Measurements from ENCODE around the gene CDT1.
A peak's percentile ranks its signal among the peaks of the same experiment; 100 is the strongest.

CDT1 gene

DNA sequence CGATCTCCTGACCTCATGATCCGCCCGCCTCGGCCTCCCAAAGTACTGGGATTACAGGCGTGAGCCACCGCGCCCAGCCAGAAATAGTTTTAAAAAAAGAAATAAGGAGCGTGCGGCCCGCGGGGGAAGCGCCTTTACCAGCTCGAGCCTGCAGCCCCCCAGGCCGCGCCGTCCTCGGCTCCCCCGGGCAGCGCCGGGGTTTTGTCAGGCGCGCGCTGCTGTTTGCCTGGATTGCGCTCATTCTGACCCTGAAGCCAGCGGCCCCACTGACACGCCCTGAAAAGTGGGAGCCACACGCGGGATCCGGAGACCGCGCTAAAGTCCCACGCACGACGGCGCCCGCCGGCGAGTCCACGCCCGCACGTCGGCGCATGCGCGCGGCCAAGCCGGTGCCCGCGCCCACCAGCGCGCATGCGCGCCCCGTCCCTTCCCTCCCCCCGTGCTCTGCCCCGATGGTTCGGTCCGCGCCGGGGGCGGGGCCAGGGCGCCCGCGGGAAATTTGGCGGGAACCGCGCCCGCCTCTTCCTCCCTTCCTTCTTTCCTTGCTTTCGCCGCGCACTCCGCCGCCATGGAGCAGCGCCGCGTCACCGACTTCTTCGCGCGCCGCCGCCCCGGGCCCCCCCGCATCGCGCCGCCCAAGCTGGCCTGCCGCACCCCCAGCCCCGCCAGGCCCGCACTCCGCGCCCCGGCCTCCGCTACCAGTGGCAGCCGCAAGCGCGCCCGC, at the start of gene CDT1:
Gene CDT1 (plus strand): TSS at position 526 of the 724 bp plus-strand sequence. CDS start 43 bp downstream, at position 569.
- peak within 1 kb of the TSS; percentile 66 for H3K4me3 ChIP-seq (ENCODE audit: low read depth, low read length)

- no peak overlapping the region for H3K4me3 ChIP-seq (ENCODE audit: low read depth, low read length)
Measured at GRCh38 chr16:88754109-88754911, 49.3 kb upstream of the CDT1 start.

GRCh38 chr16:88754912-88755744, 48.5 kb upstream of the CDT1 start:
- H3K4me3 ChIP-seq (ENCODE audit: low read depth, low read length): no peak overlapping the region

DNA sequence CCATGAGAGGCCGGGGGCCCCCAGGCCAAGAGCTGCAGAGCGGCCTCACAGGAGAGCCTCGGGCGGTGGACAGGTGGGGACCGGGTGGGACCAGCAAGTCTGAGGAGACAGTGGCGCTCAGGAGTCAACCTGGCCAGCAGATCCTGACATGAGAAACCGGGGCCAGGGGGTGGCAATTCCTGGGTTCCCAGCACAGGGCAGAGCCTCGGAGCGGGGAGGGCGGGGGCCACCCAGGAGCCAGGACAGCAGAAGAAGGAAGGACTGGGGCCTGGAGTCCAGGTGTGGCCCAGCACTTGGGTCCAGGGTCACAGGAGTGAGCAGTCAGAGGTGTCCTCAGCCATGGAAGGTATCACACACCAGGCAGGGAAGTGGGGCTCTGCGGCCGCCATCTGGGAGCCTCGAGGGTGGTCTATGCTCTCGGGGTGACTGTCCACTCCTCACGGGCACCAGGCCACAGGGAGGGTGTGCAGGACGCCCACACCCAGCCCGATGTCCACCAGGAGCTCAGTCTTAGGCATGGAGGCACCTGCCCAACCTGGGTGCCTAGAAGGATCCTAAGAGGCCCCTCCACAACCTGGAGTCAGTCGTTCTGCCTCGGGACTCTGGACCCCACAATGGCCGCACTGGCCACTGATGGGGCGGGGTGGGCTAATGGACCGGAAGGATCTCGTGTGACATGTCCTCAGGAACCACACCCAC, 47.7 kb upstream of the CDT1 start:
- no peak overlapping the region for H3K4me3 ChIP-seq (ENCODE audit: low read depth, low read length)

DNA sequence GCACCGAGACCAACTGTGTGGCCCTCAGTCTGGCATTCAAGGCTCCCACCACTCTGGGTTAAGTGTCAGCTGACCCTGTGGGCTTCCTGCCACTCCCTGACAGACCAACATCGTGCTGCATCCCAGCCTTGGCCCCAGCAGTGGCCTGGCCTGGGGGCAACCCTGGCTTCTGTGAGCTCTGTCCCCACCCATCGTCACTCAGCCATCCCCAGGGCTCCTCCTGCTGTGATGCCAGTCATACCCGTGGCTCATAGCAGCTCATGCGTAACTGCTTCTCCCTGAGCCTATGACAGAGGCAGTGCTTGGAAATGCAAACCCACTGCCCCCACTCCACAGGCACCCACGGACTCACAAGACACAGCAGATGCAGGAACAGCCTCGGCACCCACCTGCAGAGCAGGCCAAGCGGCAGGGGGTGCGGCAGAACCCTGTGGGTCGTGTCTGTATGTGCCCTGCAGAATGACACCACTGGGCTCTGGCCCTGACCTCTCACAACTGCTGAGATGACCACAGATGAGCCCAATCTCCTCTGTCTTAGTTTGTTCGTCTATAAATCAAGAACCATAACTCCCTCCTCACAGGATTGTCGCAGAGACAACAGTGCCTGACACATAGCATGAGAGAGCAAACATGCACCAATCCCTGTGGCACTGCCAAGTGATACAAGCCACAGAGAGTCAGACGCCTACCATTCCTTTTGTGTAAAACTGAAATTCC, 45.2 kb upstream of the CDT1 start:
- no peak overlapping the region for H3K4me3 ChIP-seq (ENCODE audit: low read depth, low read length)

DNA sequence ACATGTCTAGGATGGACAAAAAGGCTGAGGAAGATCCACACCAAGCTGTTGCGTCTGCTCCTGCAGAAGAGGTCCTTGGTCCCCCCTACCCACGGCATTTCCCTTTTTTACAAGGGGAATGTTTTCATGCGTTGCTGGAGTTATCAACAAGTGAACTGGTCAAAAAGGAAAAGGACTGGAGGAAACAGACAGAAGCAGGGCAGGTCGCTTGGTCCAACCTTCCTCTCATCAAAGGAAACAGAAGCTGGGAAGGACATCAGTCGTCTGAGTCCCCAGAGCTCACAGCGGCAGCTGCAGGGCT, 44.7 kb upstream of the CDT1 start:
- no peak overlapping the region for H3K4me3 ChIP-seq (ENCODE audit: low read depth, low read length)

- H3K4me3 ChIP-seq (ENCODE audit: low read depth, low read length): no peak overlapping the region
Measured at GRCh38 chr16:88759245-88759975, 44.2 kb upstream of the CDT1 start.

DNA sequence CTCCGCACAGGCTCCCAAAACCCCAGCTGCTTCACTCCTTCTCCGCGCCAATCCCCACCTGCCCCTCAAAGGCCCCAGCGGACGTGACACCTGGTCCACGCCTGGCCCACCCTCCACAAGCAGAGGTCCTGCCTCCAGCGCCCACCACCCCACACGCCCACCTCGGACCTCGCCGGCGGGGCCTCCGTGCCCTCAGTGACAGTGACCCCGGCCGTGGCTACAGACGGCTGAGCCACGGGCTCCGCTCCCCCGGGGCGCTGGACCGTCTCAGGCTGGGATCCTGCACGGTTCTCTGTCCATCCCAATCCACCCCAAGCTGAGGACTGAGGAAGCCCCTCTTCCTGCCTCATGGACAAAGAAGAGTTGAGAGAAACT, 43.6 kb upstream of the CDT1 start:
- no peak overlapping the region for H3K4me3 ChIP-seq (ENCODE audit: low read depth, low read length)

DNA sequence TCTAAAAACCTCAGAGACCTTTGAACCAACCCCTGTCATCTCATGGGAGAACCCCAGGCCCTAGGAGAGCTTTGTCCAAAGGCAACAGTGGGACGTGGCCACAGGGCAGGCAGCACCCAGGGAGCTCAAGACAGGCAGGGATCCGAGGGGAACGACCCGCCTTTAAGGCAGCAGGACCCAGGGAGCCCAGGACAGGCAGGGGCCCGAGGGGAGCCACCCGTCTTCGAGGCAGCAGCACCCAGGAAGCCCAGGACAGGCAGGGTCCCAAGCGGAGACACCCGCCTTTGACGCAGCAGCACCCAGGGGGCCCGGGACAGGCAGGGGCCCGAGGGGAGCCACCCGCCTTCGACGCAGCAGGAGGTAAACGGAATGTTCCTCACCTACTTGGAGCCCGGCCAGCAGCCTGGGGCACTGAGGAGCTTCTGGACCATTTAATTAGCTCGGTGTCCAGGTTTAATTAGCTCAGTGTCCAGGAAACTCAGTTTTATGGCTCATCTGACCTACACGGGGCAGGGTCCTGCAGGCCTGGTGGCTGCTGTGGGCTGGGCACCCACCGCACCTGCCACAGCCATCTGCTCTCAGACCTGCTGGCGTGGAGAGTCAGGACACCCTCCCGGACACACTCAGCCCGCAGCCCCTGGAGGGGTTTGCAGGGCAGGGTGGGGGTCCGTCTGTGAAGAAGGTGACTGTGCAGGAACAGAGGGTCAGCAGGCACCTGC, 43.0 kb upstream of the CDT1 start:
- H3K4me3 ChIP-seq (ENCODE audit: low read depth, low read length): no peak overlapping the region

DNA sequence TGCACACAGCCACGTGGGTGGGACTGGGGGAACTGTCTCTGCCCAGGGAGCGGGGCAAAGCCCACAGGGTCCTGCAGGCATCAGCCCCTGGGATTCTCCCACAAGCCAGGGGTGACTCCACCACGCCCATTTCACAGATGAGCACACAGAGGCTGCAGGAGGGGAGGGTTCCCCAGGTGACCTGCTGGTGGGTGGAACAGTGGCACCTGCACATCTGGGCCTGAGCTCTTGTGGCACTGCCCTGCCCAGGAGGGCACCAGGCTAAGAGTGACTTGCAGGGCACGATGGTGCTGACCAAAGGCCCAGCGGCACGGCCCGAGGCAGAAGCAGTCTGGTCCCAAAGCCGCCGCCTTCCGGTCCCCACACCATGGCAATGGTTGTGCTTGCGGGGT, 42.5 kb upstream of the CDT1 start:
- no peak overlapping the region for H3K4me3 ChIP-seq (ENCODE audit: low read depth, low read length)

DNA sequence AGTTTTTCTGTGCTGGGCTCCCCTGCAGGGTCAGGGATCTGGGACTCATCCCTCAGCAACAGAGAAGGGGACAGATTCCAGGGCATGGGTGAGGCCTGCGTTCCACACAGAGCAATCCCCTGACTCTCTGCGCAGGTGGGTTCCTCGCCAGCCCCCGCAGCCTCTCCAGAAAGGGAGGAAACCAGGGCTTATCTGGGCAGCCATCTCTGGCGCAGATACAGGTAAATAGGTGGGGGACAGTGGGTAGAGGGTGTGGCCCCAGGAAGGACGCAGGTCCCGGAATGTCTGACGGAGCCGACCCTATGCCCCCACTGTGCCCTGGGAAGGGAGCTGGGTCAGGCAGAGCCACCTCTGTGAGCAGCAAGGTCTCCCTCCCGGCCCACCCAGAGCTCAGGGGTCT, 41.8 kb upstream of the CDT1 start:
- no peak overlapping the region for H3K4me3 ChIP-seq (ENCODE audit: low read depth, low read length)

- no peak overlapping the region for H3K4me3 ChIP-seq (ENCODE audit: low read depth, low read length)
Measured at GRCh38 chr16:88762258-88762870, 41.2 kb upstream of the CDT1 start.

DNA sequence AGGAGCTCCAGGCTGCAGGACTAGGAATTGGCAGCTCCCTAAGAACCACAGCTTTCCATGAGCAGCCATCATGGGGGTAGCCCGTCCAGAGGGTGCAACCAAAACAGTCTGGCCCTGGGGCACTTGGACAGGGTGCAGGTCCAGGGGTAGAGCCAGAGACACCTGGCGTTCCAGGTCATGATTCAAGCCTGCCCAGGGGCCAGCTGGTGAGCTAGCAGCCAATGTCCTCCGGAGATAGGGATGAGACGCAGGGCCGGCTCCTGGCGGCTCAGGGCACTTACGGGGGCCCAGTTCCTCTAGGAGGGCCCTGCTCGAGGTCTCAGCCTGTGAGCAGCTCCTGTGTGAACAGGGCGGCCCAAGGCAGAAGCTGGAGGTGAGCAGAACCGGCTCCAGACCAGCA, 40.6 kb upstream of the CDT1 start:
- H3K4me3 ChIP-seq (ENCODE audit: low read depth, low read length): no peak overlapping the region

DNA sequence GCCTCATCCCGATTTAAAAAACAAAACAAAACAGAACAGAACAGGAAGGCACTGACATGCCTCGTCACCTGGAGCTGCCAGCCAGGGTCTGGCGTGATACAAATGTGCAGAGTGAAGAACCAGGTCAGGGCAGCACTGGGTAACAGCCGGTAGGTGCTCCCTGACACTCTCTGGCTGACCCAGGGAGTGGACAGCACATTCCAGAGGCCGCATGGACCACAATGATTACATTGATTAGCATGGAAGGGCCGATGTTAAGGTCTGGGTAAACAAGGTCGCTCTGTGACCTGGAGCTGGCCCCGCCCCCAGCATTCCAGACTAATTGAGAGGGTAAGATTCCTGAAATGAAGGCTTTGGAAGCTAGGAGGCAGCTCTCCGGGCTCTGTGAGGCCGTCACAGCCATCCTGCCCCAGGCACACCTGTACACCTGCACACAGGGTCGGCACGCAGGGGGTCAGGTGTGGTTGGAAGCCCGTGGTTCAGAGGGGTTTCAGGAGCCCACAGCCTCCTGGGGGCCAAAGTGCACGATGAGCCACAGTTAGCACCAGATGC, 40.0 kb upstream of the CDT1 start:
- H3K4me3 ChIP-seq (ENCODE audit: low read depth, low read length): no peak overlapping the region

- H3K4me3 ChIP-seq (ENCODE audit: low read depth, low read length): no peak overlapping the region
Measured at GRCh38 chr16:88764080-88764479, 39.5 kb upstream of the CDT1 start.

- no peak overlapping the region for H3K4me3 ChIP-seq (ENCODE audit: low read depth, low read length)
Measured at GRCh38 chr16:88764913-88765349, 38.7 kb upstream of the CDT1 start.

- no peak overlapping the region for H3K4me3 ChIP-seq (ENCODE audit: low read depth, low read length)
Measured at GRCh38 chr16:88766975-88767374, 36.6 kb upstream of the CDT1 start.

DNA sequence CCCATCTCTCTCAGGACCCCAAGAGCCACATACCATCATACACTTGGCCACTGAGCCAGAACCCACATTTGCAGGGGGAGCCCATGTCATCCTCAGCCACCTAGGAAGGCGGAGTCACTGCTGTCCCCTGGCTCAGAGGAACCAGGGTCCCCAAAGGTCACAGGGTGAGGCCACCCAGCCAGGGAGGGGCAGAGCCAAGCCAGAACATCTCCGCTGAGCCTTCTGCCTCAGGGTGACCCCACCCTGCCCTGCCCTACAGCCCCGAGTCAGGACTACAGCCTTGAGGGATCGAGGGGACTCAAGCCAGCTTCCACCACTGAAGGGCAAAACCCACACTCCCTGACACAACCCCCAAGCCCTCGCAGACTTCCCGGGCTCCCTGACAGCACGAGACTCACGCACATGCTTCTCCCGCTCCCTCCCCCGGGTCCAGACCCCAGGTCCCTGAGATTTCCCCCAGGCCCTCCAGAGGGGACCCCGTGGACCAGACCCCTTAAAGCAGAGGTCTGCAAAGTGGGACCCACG, 36.0 kb upstream of the CDT1 start:
- H3K4me3 ChIP-seq (ENCODE audit: low read depth, low read length): no peak overlapping the region

Data from iPS-11a (cell line).